Endothelial cell (in vitro differentiated cells): Measurements from ENCODE around the gene UBE2L6. TPM values are rescaled to one million over a fixed set of nuclear protein-coding genes. Genes with fewer than 3 reads are reported as not detected.
A peak's percentile ranks its signal among the peaks of the same experiment; 100 is the strongest.

Experiments used
- DNase-seq: peaks from one replicate; pipeline ENCODE4 v3.0.0; 2021; ENCODE audit warnings: low spot score
- H3K27ac Mint-ChIP-seq: one replicate; pipeline ENCODE4 v1.8.0; 2021; ENCODE audit warnings: mixed read lengths, inconsistent platforms; ENCODE audit not compliant: unreplicated experiment
- H3K27me3 Mint-ChIP-seq: one replicate; pipeline ENCODE4 v1.8.0; 2021; ENCODE audit warnings: mild to moderate bottlenecking, moderate library complexity, mixed read lengths, inconsistent platforms; ENCODE audit not compliant: unreplicated experiment
- H3K36me3 Mint-ChIP-seq: one replicate; pipeline ENCODE4 v1.8.0; 2021; ENCODE audit warnings: mild to moderate bottlenecking, low read depth, mixed read lengths, inconsistent platforms; ENCODE audit not compliant: unreplicated experiment
- H3K4me1 Mint-ChIP-seq: one replicate; pipeline ENCODE4 v1.8.0; 2021; ENCODE audit warnings: mild to moderate bottlenecking, mixed read lengths, inconsistent platforms; ENCODE audit not compliant: unreplicated experiment
- H3K4me3 Mint-ChIP-seq: one replicate; pipeline ENCODE4 v1.8.0; 2021; ENCODE audit warnings: mild to moderate bottlenecking, mixed read lengths, inconsistent platforms; ENCODE audit not compliant: unreplicated experiment
- H3K9me3 Mint-ChIP-seq: one replicate; pipeline ENCODE4 v1.8.0; 2021; ENCODE audit warnings: mixed read lengths, inconsistent platforms; ENCODE audit not compliant: unreplicated experiment
- CTCF ChIP-seq: fragments of 200-600 bp; sonication (generic); IDR thresholded peaks from one replicate; pipeline ENCODE4 v1.5.0; 2021; ENCODE audit warnings: antibody characterized with exemption; ENCODE audit not compliant: unreplicated experiment
- total RNA-seq: library from RNA; stranded (reverse); fragmentation: NEBNext Ultra II Directional; extraction: Animal tissue kit (Norgen Biotek cat#: 25700); gene quantifications from one replicate; pipeline ENCODE4 v1.2.1, GENCODE V29; 2021; ENCODE audit not compliant: unreplicated experiment

Gene UBE2L6
- total RNA-seq, 1 donor from 2014 or later, result 56.2 TPM

- Mint-ChIP-seq H3K27me3 (peaks cover 1% of the 10 kb centered on the region), H3K4me3 (no peak overlapping the region), H3K9me3 (no peaks in the 10 kb centered on the region), H3K27ac (no peak overlapping the region), H3K4me1 (peaks cover 19% of the 10 kb centered on the region), H3K36me3 (peaks cover 15% of the 10 kb centered on the region)
- DNase-seq, result no peak
- TF ChIP-seq CTCF, result no peak
Observed at GRCh38 chr11:57544566-57544965, 22.9 kb downstream of the UBE2L6 start.

DNA sequence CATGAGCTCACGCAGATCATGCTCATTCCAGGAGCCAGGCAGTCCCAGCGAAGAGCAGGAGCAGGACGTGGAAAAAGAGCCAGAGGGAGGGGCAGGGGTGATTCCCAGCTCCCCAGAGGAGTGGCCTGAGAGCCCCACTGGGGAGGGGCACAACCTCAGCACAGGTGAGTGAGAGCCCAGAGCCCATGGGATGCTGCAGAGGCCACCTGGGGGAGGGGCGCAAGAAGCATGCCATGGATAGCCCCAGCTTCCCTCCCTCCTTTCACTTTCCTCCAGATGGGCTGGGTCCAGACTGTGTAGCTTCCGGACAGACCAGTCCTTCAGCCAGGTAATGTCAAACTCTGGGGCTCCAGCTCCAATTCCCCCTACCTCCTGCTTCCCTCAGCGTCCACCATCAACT lies 23.9 kb downstream of the UBE2L6 start:
- H3K27me3 Mint-ChIP-seq, result peaks cover 1% of the 10 kb centered on the region

GRCh38 chr11:57542582-57542981 lies 24.9 kb downstream of the UBE2L6 start:
- Mint-ChIP-seq H3K4me1 (peaks cover 38% of the 10 kb centered on the region), H3K27ac (no peak overlapping the region), H3K4me3 (peak overlapping the region; percentile 68), H3K9me3 (no peaks in the 10 kb centered on the region), H3K36me3 (peaks cover 13% of the 10 kb centered on the region), H3K27me3 (peaks cover 3% of the 10 kb centered on the region)
- no peak for DNase-seq
- TF ChIP-seq CTCF, result no peak

More for the DNA sequence above, 23.9 kb downstream of the UBE2L6 start:
- Mint-ChIP-seq H3K9me3 (no peaks in the 10 kb centered on the region), H3K27ac (no peak overlapping the region), H3K4me3 (no peak overlapping the region), H3K36me3 (peaks cover 14% of the 10 kb centered on the region), H3K4me1 (peaks cover 27% of the 10 kb centered on the region)
- TF ChIP-seq CTCF, result no peak
- DNase-seq, result no peak

GRCh38 chr11:57541169-57541568 lies 26.3 kb downstream of the UBE2L6 start:
- Mint-ChIP-seq H3K4me3 (no peak overlapping the region), H3K9me3 (no peaks in the 10 kb centered on the region), H3K27ac (no peak overlapping the region), H3K4me1 (peaks cover 50% of the 10 kb centered on the region), H3K36me3 (peaks cover 13% of the 10 kb centered on the region), H3K27me3 (peaks cover 9% of the 10 kb centered on the region)
- no peak for TF ChIP-seq CTCF
- no peak for DNase-seq

- no peak overlapping the region for H3K27ac Mint-ChIP-seq
- no peak overlapping the region for H3K4me3 Mint-ChIP-seq
- no peak for DNase-seq
- no peak for TF ChIP-seq CTCF
- no peaks in the 10 kb centered on the region for H3K9me3 Mint-ChIP-seq
- peaks cover 12% of the 10 kb centered on the region for H3K27me3 Mint-ChIP-seq
- H3K4me1 Mint-ChIP-seq, result peaks cover 56% of the 10 kb centered on the region
- H3K36me3 Mint-ChIP-seq, result peaks cover 13% of the 10 kb centered on the region
Observed at GRCh38 chr11:57539342-57539741, 28.1 kb downstream of the UBE2L6 start.
